Gastrocnemius medialis (tissue), 4 donors: ENCODE measurements around the gene MCCD1. TPM values are rescaled to one million over a fixed set of nuclear protein-coding genes. Genes with fewer than 3 reads are reported as not detected.

Experiments used
- ATAC-seq, 2 donors: fragments of 150-250 bp; one replicate each; pipeline ENCODE4 v1.9.1; 2016
- DNase-seq, 2 donors: peaks; one replicate each; pipeline ENCODE4 v3.0.0-alpha.2; 2019
- H3K27ac ChIP-seq, 4 donors: fragments of 200-600 bp; sonication (generic); 1 replicate in 1 of 4; 2 replicates in 3 of 4; pipeline ENCODE4 v1.5.1; 2016 to 2018; ENCODE audit warnings: mild to moderate bottlenecking in 2 of 4, moderate library complexity in 1 of 4
- H3K27me3 ChIP-seq, 3 donors: fragments of 200-600 bp; sonication (generic) in 2 of 3; 1 replicate in 1 of 3; 2 replicates in 2 of 3; pipeline versions ENCODE4 v1.5.1 to v1.6.0; 2016 to 2019; ENCODE audit warnings: mild to moderate bottlenecking in 1 of 3, moderate library complexity in 1 of 3
- H3K36me3 ChIP-seq, 2 donors: fragments of 200-600 bp; sonication (generic) in 1 of 2; one replicate each; pipeline ENCODE4 v1.5.1; 2017 to 2018
- H3K4me1 ChIP-seq, 2 donors: fragments of 200-600 bp; sonication (generic) in 1 of 2; one replicate each; pipeline ENCODE4 v1.5.1; 2016 to 2017; ENCODE audit warnings: mild to moderate bottlenecking in 2 of 2
- H3K4me3 ChIP-seq, 4 donors: fragments of 200-600 bp; sonication (generic) in 3 of 4; 1 replicate in 1 of 4; 2 replicates in 3 of 4; pipeline ENCODE4 v1.5.1; 2016 to 2019; ENCODE audit warnings: mild to moderate bottlenecking in 2 of 4
- H3K9me3 ChIP-seq, 3 donors: fragments of 200-600 bp; sonication (generic) in 2 of 3; 1 replicate in 1 of 3; 2 replicates in 2 of 3; pipeline ENCODE4 v1.5.1; 2016 to 2019
- POLR2A ChIP-seq, 2 donors: fragments of 450-650 bp; IDR thresholded peaks; one replicate each; pipeline ENCODE4 v1.6.1; 2017; ENCODE audit warnings: antibody characterized with exemption in 2 of 2, mild to moderate bottlenecking in 2 of 2, moderate library complexity in 2 of 2
- in situ Hi-C, 4 donors: fragments of 200-750 bp; cut with MboI; loops; one replicate each; pipeline versions ENCODE4 v1.15.0 to v1.8.0; 2017; ENCODE audit warnings: low sequenced_read_pairs in 4 of 4
- intact Hi-C: fragments of 100-400 bp; cut with DNase I; formaldehyde crosslinking; loops from one replicate; pipeline ENCODE4 v1.15.1; 2023; ENCODE audit warnings: low total_unique reads
- total RNA-seq, 4 donors: library from RNA; depleted of rRNA; stranded (reverse); fragments of >200 nt; gene quantifications; one replicate each; pipeline versions ENCODE4 v1.1.0 to v1.2.3, GENCODE V29; 2016
- TF ChIP-seq, protein P1 (sequence below), 5 experiments: fragments of 450-650 bp in 3 of 5; fragments of 200-600 bp in 2 of 5; sonication (generic) in 2 of 5; IDR thresholded peaks in 4 of 5; conservative IDR thresholded peaks in 1 of 5; 1 replicate in 4 of 5; 2 replicates in 1 of 5; pipeline ENCODE4 v1.5.1; 2016 to 2019; ENCODE audit warnings: antibody characterized with exemption in 5 of 5, mild to moderate bottlenecking in 3 of 5, moderate library complexity in 3 of 5

MCCD1 gene
- total RNA-seq, 4 donors from 2014 or later, result not detected

DNA sequence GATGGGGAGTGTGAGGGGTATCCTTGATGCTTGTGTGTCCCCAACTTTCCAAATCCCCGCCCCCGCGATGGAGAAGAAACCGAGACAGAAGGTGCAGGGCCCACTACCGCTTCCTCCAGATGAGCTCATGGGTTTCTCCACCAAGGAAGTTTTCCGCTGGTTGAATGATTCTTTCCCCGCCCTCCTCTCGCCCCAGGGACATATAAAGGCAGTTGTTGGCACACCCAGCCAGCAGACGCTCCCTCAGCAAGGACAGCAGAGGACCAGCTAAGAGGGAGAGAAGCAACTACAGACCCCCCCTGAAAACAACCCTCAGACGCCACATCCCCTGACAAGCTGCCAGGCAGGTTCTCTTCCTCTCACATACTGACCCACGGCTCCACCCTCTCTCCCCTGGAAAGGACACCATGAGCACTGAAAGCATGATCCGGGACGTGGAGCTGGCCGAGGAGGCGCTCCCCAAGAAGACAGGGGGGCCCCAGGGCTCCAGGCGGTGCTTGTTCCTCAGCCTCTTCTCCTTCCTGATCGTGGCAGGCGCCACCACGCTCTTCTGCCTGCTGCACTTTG lies 46.7 kb downstream of the MCCD1 start, which contains the start of gene TNF:
TSS of gene TNF (plus strand) at position 231 of the 567 bp plus-strand sequence. CDS start at position 408, 177 bp downstream.
- in situ Hi-C loops, result no loop called here
- H3K4me3 ChIP-seq, result peak within 1 kb of the TSS in 2 of 4 donors; percentile 22 to 44
- peak within 1 kb of the TSS in 2 of 4 donors; percentile 58 to 61 for H3K27ac ChIP-seq
- no peaks in the 10 kb centered on the region for H3K36me3 ChIP-seq
- H3K27me3 ChIP-seq, result no peaks in the 10 kb centered on the region
- peaks cover 0 to 1% of the 10 kb centered on the region in 2 donors for H3K4me1 ChIP-seq
- peak in 1 of 2 donors; percentile 51 for DNase-seq
- peak in 1 of 2 donors; percentile 51 for TF ChIP-seq POLR2A (IDR thresholded peaks at IDR 0.05)
- TF ChIP-seq, protein P1, sequence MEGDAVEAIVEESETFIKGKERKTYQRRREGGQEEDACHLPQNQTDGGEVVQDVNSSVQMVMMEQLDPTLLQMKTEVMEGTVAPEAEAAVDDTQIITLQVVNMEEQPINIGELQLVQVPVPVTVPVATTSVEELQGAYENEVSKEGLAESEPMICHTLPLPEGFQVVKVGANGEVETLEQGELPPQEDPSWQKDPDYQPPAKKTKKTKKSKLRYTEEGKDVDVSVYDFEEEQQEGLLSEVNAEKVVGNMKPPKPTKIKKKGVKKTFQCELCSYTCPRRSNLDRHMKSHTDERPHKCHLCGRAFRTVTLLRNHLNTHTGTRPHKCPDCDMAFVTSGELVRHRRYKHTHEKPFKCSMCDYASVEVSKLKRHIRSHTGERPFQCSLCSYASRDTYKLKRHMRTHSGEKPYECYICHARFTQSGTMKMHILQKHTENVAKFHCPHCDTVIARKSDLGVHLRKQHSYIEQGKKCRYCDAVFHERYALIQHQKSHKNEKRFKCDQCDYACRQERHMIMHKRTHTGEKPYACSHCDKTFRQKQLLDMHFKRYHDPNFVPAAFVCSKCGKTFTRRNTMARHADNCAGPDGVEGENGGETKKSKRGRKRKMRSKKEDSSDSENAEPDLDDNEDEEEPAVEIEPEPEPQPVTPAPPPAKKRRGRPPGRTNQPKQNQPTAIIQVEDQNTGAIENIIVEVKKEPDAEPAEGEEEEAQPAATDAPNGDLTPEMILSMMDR (IDR thresholded peaks at IDR 0.05 in 4 of 5, conservative IDR thresholded peaks at IDR 0.05 in 1 of 5), result no peak
- no peaks in the 10 kb centered on the region for H3K9me3 ChIP-seq
- peak; percentile 25 to 63 for ATAC-seq
- intact Hi-C loops, result no loop called here

DNA sequence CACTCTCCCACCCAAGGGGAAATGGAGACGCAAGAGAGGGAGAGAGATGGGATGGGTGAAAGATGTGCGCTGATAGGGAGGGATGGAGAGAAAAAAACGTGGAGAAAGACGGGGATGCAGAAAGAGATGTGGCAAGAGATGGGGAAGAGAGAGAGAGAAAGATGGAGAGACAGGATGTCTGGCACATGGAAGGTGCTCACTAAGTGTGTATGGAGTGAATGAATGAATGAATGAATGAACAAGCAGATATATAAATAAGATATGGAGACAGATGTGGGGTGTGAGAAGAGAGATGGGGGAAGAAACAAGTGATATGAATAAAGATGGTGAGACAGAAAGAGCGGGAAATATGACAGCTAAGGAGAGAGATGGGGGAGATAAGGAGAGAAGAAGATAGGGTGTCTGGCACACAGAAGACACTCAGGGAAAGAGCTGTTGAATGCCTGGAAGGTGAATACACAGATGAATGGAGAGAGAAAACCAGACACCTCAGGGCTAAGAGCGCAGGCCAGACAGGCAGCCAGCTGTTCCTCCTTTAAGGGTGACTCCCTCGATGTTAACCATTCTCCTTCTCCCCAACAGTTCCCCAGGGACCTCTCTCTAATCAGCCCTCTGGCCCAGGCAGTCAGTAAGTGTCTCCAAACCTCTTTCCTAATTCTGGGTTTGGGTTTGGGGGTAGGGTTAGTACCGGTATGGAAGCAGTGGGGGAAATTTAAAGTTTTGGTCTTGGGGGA lies 47.4 kb downstream of the MCCD1 start:
- ATAC-seq (no peak), DNase-seq (no peak)
- in situ Hi-C loops (no loop called here), intact Hi-C loops (no loop called here)
- Histone ChIP-seq H3K9me3 (no peaks in the 10 kb centered on the region), H3K27me3 (no peaks in the 10 kb centered on the region), H3K27ac (peak overlapping the region in 2 of 4 donors; percentile 58 to 61), H3K36me3 (no peaks in the 10 kb centered on the region), H3K4me1 (peaks cover 0 to 5% of the 10 kb centered on the region in 2 donors), H3K4me3 (peak overlapping the region in 2 of 4 donors; percentile 22 to 44)
- no peak for TF ChIP-seq POLR2A (IDR thresholded peaks at IDR 0.05)
- TF ChIP-seq, protein P1 (IDR thresholded peaks at IDR 0.05 in 4 of 5, conservative IDR thresholded peaks at IDR 0.05 in 1 of 5), result no peak

DNA sequence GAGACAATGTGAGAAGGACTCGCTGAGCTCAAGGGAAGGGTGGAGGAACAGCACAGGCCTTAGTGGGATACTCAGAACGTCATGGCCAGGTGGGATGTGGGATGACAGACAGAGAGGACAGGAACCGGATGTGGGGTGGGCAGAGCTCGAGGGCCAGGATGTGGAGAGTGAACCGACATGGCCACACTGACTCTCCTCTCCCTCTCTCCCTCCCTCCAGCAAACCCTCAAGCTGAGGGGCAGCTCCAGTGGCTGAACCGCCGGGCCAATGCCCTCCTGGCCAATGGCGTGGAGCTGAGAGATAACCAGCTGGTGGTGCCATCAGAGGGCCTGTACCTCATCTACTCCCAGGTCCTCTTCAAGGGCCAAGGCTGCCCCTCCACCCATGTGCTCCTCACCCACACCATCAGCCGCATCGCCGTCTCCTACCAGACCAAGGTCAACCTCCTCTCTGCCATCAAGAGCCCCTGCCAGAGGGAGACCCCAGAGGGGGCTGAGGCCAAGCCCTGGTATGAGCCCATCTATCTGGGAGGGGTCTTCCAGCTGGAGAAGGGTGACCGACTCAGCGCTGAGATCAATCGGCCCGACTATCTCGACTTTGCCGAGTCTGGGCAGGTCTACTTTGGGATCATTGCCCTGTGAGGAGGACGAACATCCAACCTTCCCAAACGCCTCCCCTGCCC lies 48.3 kb downstream of the MCCD1 start:
- in situ Hi-C loops, result no loop called here
- no peaks in the 10 kb centered on the region for H3K27me3 ChIP-seq
- no peaks in the 10 kb centered on the region for H3K9me3 ChIP-seq
- ATAC-seq (no peak), DNase-seq (no peak)
- intact Hi-C loops, result no loop called here
- no peak overlapping the region for H3K27ac ChIP-seq
- peaks cover 0 to 5% of the 10 kb centered on the region in 2 donors for H3K4me1 ChIP-seq
- TF ChIP-seq, protein P1 (IDR thresholded peaks at IDR 0.05 in 4 of 5, conservative IDR thresholded peaks at IDR 0.05 in 1 of 5), result no peak
- no peak for TF ChIP-seq POLR2A (IDR thresholded peaks at IDR 0.05)
- no peak overlapping the region for H3K4me3 ChIP-seq
- no peaks in the 10 kb centered on the region for H3K36me3 ChIP-seq

DNA sequence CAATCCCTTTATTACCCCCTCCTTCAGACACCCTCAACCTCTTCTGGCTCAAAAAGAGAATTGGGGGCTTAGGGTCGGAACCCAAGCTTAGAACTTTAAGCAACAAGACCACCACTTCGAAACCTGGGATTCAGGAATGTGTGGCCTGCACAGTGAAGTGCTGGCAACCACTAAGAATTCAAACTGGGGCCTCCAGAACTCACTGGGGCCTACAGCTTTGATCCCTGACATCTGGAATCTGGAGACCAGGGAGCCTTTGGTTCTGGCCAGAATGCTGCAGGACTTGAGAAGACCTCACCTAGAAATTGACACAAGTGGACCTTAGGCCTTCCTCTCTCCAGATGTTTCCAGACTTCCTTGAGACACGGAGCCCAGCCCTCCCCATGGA lies 48.8 kb downstream of the MCCD1 start:
- Histone ChIP-seq H3K9me3 (no peaks in the 10 kb centered on the region), H3K27ac (no peak overlapping the region), H3K27me3 (no peaks in the 10 kb centered on the region), H3K36me3 (no peaks in the 10 kb centered on the region), H3K4me3 (no peak overlapping the region), H3K4me1 (peaks cover 0 to 5% of the 10 kb centered on the region in 2 donors)
- no peak for TF ChIP-seq POLR2A (IDR thresholded peaks at IDR 0.05)
- TF ChIP-seq, protein P1 (IDR thresholded peaks at IDR 0.05 in 4 of 5, conservative IDR thresholded peaks at IDR 0.05 in 1 of 5), result no peak
- in situ Hi-C loops, result no loop called here
- ATAC-seq (no peak), DNase-seq (no peak)
- intact Hi-C loops, result no loop called here
